GM12878 (cell line): ENCODE data around the gene ZDHHC18. TPM values are rescaled to one million over a fixed set of nuclear protein-coding genes. Genes with fewer than 3 reads are reported as not detected.

Experiments used
- ATAC-seq: fragments of 200-7000 bp; cut with Tn5 transposase; 3 replicates; pipeline ENCODE4 v1.9.1; 2020; ENCODE audit warnings: mild to moderate bottlenecking, moderate library complexity
- BruUV-seq: library from RNA; stranded (reverse); fragments of 400-500 nt; replicated peaks from 2 replicates; lab custom pipeline; 2021; lab: Mats Ljungman, UMichigan
- CTCF ChIA-PET: fragments of 300-600 bp; sonication (Branson Sonifier 250); formaldehyde crosslinking; extraction: SDS; loops from one replicate; lab custom pipeline; 2021; ENCODE audit warnings: inconsistent platforms; lab: Yijun Ruan, JAX
- POLR2A ChIA-PET: fragments of 350-600 bp; formaldehyde crosslinking; extraction: SDS; loops from one replicate; lab custom pipeline; 2021; ENCODE audit warnings: inconsistent platforms; lab: Charles Lee
- RAD21 ChIA-PET: fragments of 300-600 bp; sonication (Branson Sonifier 250); formaldehyde crosslinking; loops from one replicate; lab custom pipeline; 2023; ENCODE audit warnings: antibody characterized with exemption; ENCODE audit not compliant: unreplicated experiment; lab: Charles Lee
- SMC1A ChIA-PET: fragments of 300-600 bp; sonication (Branson Sonifier 250); formaldehyde crosslinking; loops from one replicate; lab custom pipeline; 2023; ENCODE audit not compliant: unreplicated experiment, uncharacterized antibody; lab: Charles Lee
- DNase-seq: peaks from one replicate; pipeline ENCODE4 v3.0.0-alpha.2; 2011; ENCODE audit warnings: low read depth, low spot score
- FAIRE-seq: peaks from 3 replicates; lab custom pipeline; 2011; peaks lifted over from hg19 to GRCh38; lab: Jason Lieb, UNC
- H2AFZ ChIP-seq: 2 replicates; pipeline ENCODE4 v1.6.0; 2011; ENCODE audit warnings: low read depth, low read length, control low read depth; ENCODE audit not compliant: control insufficient read depth
- H3K27ac ChIP-seq: 2 replicates; pipeline ENCODE4 v1.5.1; 2011; ENCODE audit warnings: control low read depth; ENCODE audit not compliant: control insufficient read depth, insufficient read depth
- H3K27me3 ChIP-seq, 2 experiments: replicated peaks in 1 of 2; 2 replicates each; pipeline versions ENCODE4 v1.6.0 to v1.6.1; 2011; ENCODE audit warnings: low read length in 1 of 2; ENCODE audit not compliant: control insufficient read depth in 2 of 2, insufficient read depth in 2 of 2
- H3K36me3 ChIP-seq, 2 experiments: 2 replicates each; pipeline ENCODE4 v1.5.1; 2011; ENCODE audit warnings: low read length in 1 of 2; ENCODE audit not compliant: control insufficient read depth in 2 of 2, insufficient read depth in 2 of 2
- H3K4me1 ChIP-seq: 2 replicates; pipeline ENCODE4 v1.6.1; 2011; ENCODE audit warnings: mild to moderate bottlenecking, low read length, moderate library complexity, mixed read lengths; ENCODE audit not compliant: control insufficient read depth, insufficient read depth
- H3K4me2 ChIP-seq: 2 replicates; pipeline ENCODE4 v1.6.0; 2011; ENCODE audit warnings: control low read depth; ENCODE audit not compliant: control insufficient read depth, insufficient read depth
- H3K4me3 ChIP-seq: fragments of 200-600 bp; sonication (generic); 2 replicates; pipeline ENCODE4 v1.5.1; 2016
- H3K79me2 ChIP-seq: 2 replicates; pipeline ENCODE4 v1.6.0; 2011; ENCODE audit warnings: low read length; ENCODE audit not compliant: control insufficient read depth, insufficient read depth
- H3K9ac ChIP-seq: 2 replicates; pipeline ENCODE4 v1.8.0; 2011; ENCODE audit warnings: low read length, control low read depth, mixed read lengths; ENCODE audit not compliant: control insufficient read depth, insufficient read depth
- H3K9me3 ChIP-seq: replicated peaks from 3 replicates; pipeline ENCODE4 v1.5.1; 2011; ENCODE audit warnings: mild to moderate bottlenecking, low read length; ENCODE audit not compliant: control insufficient read depth, insufficient read depth
- H4K20me1 ChIP-seq: 2 replicates; pipeline ENCODE4 v1.6.0; 2011; ENCODE audit not compliant: control insufficient read depth, insufficient read depth
- GATAD2B ChIP-seq: fragments of 450-650 bp; conservative IDR thresholded peaks from 2 replicates; pipeline ENCODE4 v1.6.1; 2017; ENCODE audit warnings: low read depth, mild to moderate bottlenecking, moderate library complexity
- MEF2A ChIP-seq: IDR thresholded peaks from 2 replicates; pipeline ENCODE4 v1.6.1; 2011; ENCODE audit warnings: low read depth, mild to moderate bottlenecking, low read length, moderate library complexity; ENCODE audit not compliant: insufficient read depth
- NFYB ChIP-seq: IDR thresholded peaks from 2 replicates; pipeline ENCODE4 v1.6.1; 2011; ENCODE audit warnings: low read depth, mild to moderate bottlenecking, low read length, improper control_type of control experiment, moderate library complexity; ENCODE audit not compliant: insufficient read depth
- SRF ChIP-seq, 2 experiments: IDR thresholded peaks; 2 replicates each; pipeline ENCODE4 v1.6.1; 2011; ENCODE audit warnings: low read depth in 2 of 2, low read length in 2 of 2, mild to moderate bottlenecking in 1 of 2, moderate library complexity in 1 of 2
- ZNF207 ChIP-seq: fragments of 450-650 bp; IDR thresholded peaks from 2 replicates; pipeline ENCODE4 v1.6.1; 2014; ENCODE audit warnings: antibody characterized with exemption, mild to moderate bottlenecking, borderline replicate concordance
- WGBS: methylation state at CpG from one replicate; pipeline ENCODE4 v1.1.6; 2016; ENCODE audit warnings: low lambda C conversion rate; ENCODE audit not compliant: insufficient replicate concordance, insufficient coverage; ENCODE audit errors: missing lambda C conversion rate; 5-methylcytosine and 5-hydroxymethylcytosine counted together
- in situ Hi-C: fragments of 300-500 bp; cut with MboI; formaldehyde crosslinking; loops from 9 replicates; pipeline ENCODE4 v1.14.3; 2018; ENCODE audit warnings: mixed read lengths
- intact Hi-C: fragments of 100-400 bp; cut with micrococcal nuclease; formaldehyde crosslinking; loops from one replicate; pipeline ENCODE4 v1.14.2; 2022; ENCODE audit not compliant: unreplicated experiment
- polyA plus RNA-seq, 11 experiments: library from polyadenylated mRNA; depleted of rRNA in 4 of 11; unstranded in 6 of 11; stranded (reverse) in 5 of 11; fragments of >200 nt; fragmentation: Nextera tagmentation in 4 of 11; fragmentation: Illumina TruSeq in 1 of 11; extraction: Ambion mirVana in 4 of 11; extraction: Trizol in 1 of 11; gene quantifications; 1 replicate in 1 of 11; 2 replicates in 10 of 11; pipeline versions ENCODE4 v1.2.1 to v1.2.3, GENCODE V29; 2011 to 2016; ENCODE audit warnings: inconsistent platforms in 2 of 11, missing spikeins in 2 of 11, low read depth in 1 of 11
- total RNA-seq, 4 experiments: library from RNA; depleted of rRNA in 3 of 4; stranded (reverse); fragments of >200 nt in 3 of 4; fragmentation: Illumina TruSeq in 1 of 4; extraction: Trizol in 1 of 4; gene quantifications; 2 replicates each; pipeline versions ENCODE4 v1.2.1 to v1.2.3, GENCODE V29; 2013 to 2021

The ZDHHC18 gene
- total and polyA plus RNA-seq, 10 of the 15 experiments (the other 5 are each of a cell fraction or from before 2014, with no cell fraction given): 0.40 to 81.2 (median 21.3) TPM

- SMC1A ChIA-PET: interaction anchor here (1.0 kb wide), 1 partner anchor 10 kb away, joined by 3 read pairs; no protein-coding TSS in a partner anchor
- Histone ChIP-seq H3K27ac (no peak overlapping the region), H3K27me3 (no peaks in the 10 kb centered on the region), H4K20me1 (no peaks in the 10 kb centered on the region), H3K79me2 (peaks cover 1% of the 10 kb centered on the region; the same call in 1 of the 2 replicates), H3K36me3 (peaks cover 35 to 41% of the 10 kb centered on the region in 2 experiments), H3K4me2 (no peak overlapping the region), H2AFZ (no peak overlapping the region), H3K4me3 (no peak overlapping the region), H3K4me1 (no peaks in the 10 kb centered on the region), H3K9ac (no peak overlapping the region), H3K9me3 (no peaks in the 10 kb centered on the region)
- no peak for DNase-seq
- CTCF ChIA-PET: interaction anchor here (0.5 to 2.3 kb wide), 5 partner anchors 9 to 246 kb away, joined by 3 to 9 read pairs (median 4); no protein-coding TSS in a partner anchor
- no peak for FAIRE-seq
- POLR2A ChIA-PET: interaction anchor here (0.8 to 1.6 kb wide), 4 partner anchors 10 to 21 kb away, joined by 3 to 6 read pairs (median 4); no protein-coding TSS in a partner anchor
- in situ Hi-C loops (no loop called here), intact Hi-C loops (no loop called here)
- WGBS: 99% methylated on average over 9 of the region's 10 CpGs
- ATAC-seq: no peak
- no TSS peak for BruUV-seq
- RAD21 ChIA-PET: interaction anchor here (0.7 to 1.9 kb wide), 3 partner anchors 11 to 38 kb away, joined by 3 to 7 read pairs (median 6); no protein-coding TSS in a partner anchor
- TF ChIP-seq GATAD2B (no peak), SRF (IDR thresholded peaks at IDR 0.05; ENCODE audit: low read depth in 2 of 2, low read length in 2 of 2) (no peak), NFYB (no peak), ZNF207 (no peak), MEF2A (no peak)
These were observed 22.0 kb downstream of the ZDHHC18 start for GRCh38 chr1:26848499-26848898.
